HT1080 (cell line): ENCODE measurements around the gene OR10X1. TPM values are rescaled to one million over a fixed set of nuclear protein-coding genes. Genes with fewer than 3 reads are reported as not detected.

Experiments used
- total RNA-seq: library from RNA; depleted of rRNA; stranded (reverse); fragments of >200 nt; shearing (Covaris generic); gene quantifications from 2 replicates; pipeline ENCODE4 v1.2.3, GENCODE V29; 2014; rRNA removed

OR10X1 gene
- total RNA-seq, 1 experiment from 2014 or later: not detected

Other genes starting within 250 kb of the OR10X1 start
- gene CD1B, start 248.4 kb downstream of the OR10X1 start, total RNA-seq: not detected in 2 replicates
- not detected in 2 replicates for gene CD1E, start 226.0 kb downstream of the OR10X1 start, total RNA-seq
- not detected in 2 replicates for gene OR10T2, start 180.4 kb downstream of the OR10X1 start, total RNA-seq
- gene OR10K2, start 153.7 kb downstream of the OR10X1 start, total RNA-seq: not detected in 2 replicates
- not detected in 2 replicates for gene OR10K1, start 118.1 kb downstream of the OR10X1 start, total RNA-seq
- not detected in 2 replicates for gene OR10R2, start 107.7 kb downstream of the OR10X1 start, total RNA-seq
- not detected in 2 replicates for gene OR6Y1, start 25.5 kb downstream of the OR10X1 start, total RNA-seq
- gene OR6P1, start 9.3 kb downstream of the OR10X1 start, total RNA-seq: not detected in 2 replicates
- not detected in 2 replicates for gene OR10Z1, start 25.4 kb upstream of the OR10X1 start, total RNA-seq
- not detected in 2 replicates for gene SPTA1, start 106.8 kb upstream of the OR10X1 start, total RNA-seq
- gene OR6K2, start 120.8 kb upstream of the OR10X1 start, total RNA-seq: not detected in 2 replicates
- gene OR6K3, start 140.8 kb upstream of the OR10X1 start, total RNA-seq: not detected in 2 replicates
- not detected in 2 replicates for gene OR6K6, start 174.8 kb upstream of the OR10X1 start, total RNA-seq
- gene OR6N1, start 192.3 kb upstream of the OR10X1 start, total RNA-seq: not detected in 2 replicates
- not detected in 2 replicates for gene OR6N2, start 201.3 kb upstream of the OR10X1 start, total RNA-seq